Measurements from ENCODE around the gene MAMSTR.

GRCh38 chr19:48756686-48757085 is 37.2 kb upstream of the MAMSTR start:
- TF ChIP-seq HDGF (IDR thresholded peaks at IDR 0.05; ENCODE audit: borderline replicate concordance) (no peak), ZNF384 (IDR thresholded peaks at IDR 0.05) (no peak), FOXM1 (IDR thresholded peaks at IDR 0.05; ENCODE audit: borderline replicate concordance) (no peak), ELF4 (IDR thresholded peaks at IDR 0.05) (no peak), PKNOX1 (IDR thresholded peaks at IDR 0.05) (no peak), FOXK2 (IDR thresholded peaks at IDR 0.05) (no peak), SP1 (IDR thresholded peaks at IDR 0.05) (no peak), CTBP1 (IDR thresholded peaks at IDR 0.05; ENCODE audit: borderline replicate concordance) (no peak), ARNT (IDR thresholded peaks at IDR 0.05) (no peak), L3MBTL2 (conservative IDR thresholded peaks at IDR 0.05) (no peak), NFRKB (IDR thresholded peaks at IDR 0.05) (no peak)

All from HEK293T (cell line).